Kidney (tissue), 14 donors: Measurements from ENCODE around the gene PTPRN. TPM values are rescaled to one million over a fixed set of nuclear protein-coding genes. Genes with fewer than 3 reads are reported as not detected.

Experiments
- DNase-seq, 5 donors: peaks; one replicate each; pipeline ENCODE4 v3.0.0-alpha.2; 2013 to 2020
- FAIRE-seq: peaks from 2 replicates; lab custom pipeline; 2012; peaks lifted over from hg19 to GRCh38; lab: Jason Lieb, UNC
- H3K27ac ChIP-seq, 2 donors: one replicate each; pipeline ENCODE4 v1.7.0; 2013; ENCODE audit warnings: low read depth in 2 of 2, low read length in 2 of 2, inconsistent platforms in 1 of 2
- H3K27me3 ChIP-seq: one replicate; pipeline ENCODE4 v1.7.1; 2013; ENCODE audit warnings: low read length, inconsistent platforms; ENCODE audit not compliant: control insufficient read depth, insufficient read depth
- H3K36me3 ChIP-seq, 3 donors: one replicate each; pipeline versions ENCODE4 v1.7.0 to v1.7.1; 2013; ENCODE audit warnings: low read length in 3 of 3, control low read depth in 1 of 3, inconsistent platforms in 1 of 3; ENCODE audit not compliant: insufficient read depth in 3 of 3, control insufficient read depth in 2 of 3
- H3K4me1 ChIP-seq, 3 donors: one replicate each; pipeline versions ENCODE4 v1.7.0 to v1.7.1; 2013; ENCODE audit warnings: low read length in 3 of 3, inconsistent platforms in 1 of 3, low read depth in 1 of 3; ENCODE audit not compliant: control insufficient read depth in 2 of 3, insufficient read depth in 2 of 3
- H3K4me3 ChIP-seq, 3 donors: one replicate each; pipeline versions ENCODE4 v1.7.0 to v1.8.1; 2013; ENCODE audit warnings: low read length in 3 of 3, control low read depth in 1 of 3, inconsistent platforms in 1 of 3
- H3K9ac ChIP-seq, 3 donors: one replicate each; pipeline versions ENCODE4 v1.7.0 to v1.7.1; 2013; ENCODE audit warnings: low read length in 3 of 3, control low read depth in 1 of 3, inconsistent platforms in 1 of 3
- H3K9me3 ChIP-seq, 3 donors: one replicate each; pipeline versions ENCODE4 v1.7.0 to v1.7.1; 2013; ENCODE audit warnings: low read length in 3 of 3, control low read depth in 1 of 3, inconsistent platforms in 1 of 3; ENCODE audit not compliant: control insufficient read depth in 2 of 3, insufficient read depth in 1 of 3
- intact Hi-C: fragments of 100-400 bp; cut with DNase I; formaldehyde crosslinking; loops from one replicate; pipeline ENCODE4 v1.11.1; 2022
- polyA plus RNA-seq: library from polyadenylated mRNA; stranded (reverse); fragments of 350-450 nt; fragmentation: Illumina TruSeq; extraction: RNeasy Lipid Tissue Mini Kit (QIAGEN cat#74804); gene quantifications from one replicate; pipeline ENCODE4 v1.2.3, GENCODE V29; 2014; ENCODE audit warnings: low read depth, low replicate concordance; ENCODE audit not compliant: insufficient read depth
- total RNA-seq: library from RNA; stranded (reverse); fragmentation: NEBNext Ultra II Directional; extraction: Animal tissue kit (Norgen Biotek cat#: 25700); gene quantifications from one replicate; pipeline ENCODE4 v1.2.1, GENCODE V29; 2021
- TF ChIP-seq, protein P1 (sequence below): IDR thresholded peaks from 3 replicates; pipeline ENCODE4 v1.5.1; 2012; ENCODE audit warnings: mild to moderate bottlenecking, moderate library complexity, borderline replicate concordance; ENCODE audit not compliant: insufficient read depth; ENCODE audit errors: extremely low read depth
- donor health status: control.
- donor health status: control.
- donor health status: control.
- donor health status: control.
- donor health status: control.
- donor health status: DM: yes; HTN: yes; CAD: no.
- donor health status: Normal renal cell carcinoma (clear cell type).

The PTPRN gene
- total and polyA plus RNA-seq, 2 donors from 2014 or later: not detected

DNA sequence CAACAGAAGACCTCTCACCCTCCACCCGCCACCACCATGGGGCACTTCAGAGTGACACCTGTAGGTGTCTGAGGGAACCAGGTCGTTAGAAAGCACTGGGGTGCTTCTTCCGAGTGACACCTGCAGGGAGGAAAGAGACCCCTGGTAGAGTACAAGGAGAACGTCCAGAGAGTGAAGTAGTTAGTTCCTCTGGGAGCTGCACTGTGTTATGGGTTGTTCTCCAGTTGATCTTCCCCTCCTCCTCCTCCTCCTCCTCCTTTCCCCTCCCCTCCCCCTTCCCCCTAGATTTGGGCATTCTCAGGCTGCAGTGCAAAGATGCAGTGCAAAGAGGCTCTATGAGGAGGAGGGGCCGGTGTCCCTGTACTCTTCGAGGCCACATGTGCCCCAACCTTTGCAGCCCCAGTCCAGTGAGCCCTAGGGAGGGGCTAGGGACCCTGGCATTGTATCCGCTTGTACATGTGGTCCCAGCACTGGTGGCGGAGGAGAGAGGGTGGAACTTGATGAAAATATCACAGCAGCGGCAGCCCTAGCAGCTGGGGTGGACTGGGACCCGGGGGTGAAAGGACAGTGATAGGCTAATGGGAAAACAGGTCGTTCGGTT lies 29.2 kb downstream of the PTPRN start:
- H3K9ac ChIP-seq: peak overlapping the region; percentile 47 to 92 (median 91)
- FAIRE-seq (no peak), DNase-seq (peak in 2 of 5 donors; percentile 70 to 73)
- peak overlapping the region; percentile 93 to 95 for H3K27ac ChIP-seq
- intact Hi-C loops: loop anchor here (10.0 kb wide), 1 partner anchor 115 kb away; the partner anchor contains the start of gene NHEJ1
- TF ChIP-seq, protein P1, sequence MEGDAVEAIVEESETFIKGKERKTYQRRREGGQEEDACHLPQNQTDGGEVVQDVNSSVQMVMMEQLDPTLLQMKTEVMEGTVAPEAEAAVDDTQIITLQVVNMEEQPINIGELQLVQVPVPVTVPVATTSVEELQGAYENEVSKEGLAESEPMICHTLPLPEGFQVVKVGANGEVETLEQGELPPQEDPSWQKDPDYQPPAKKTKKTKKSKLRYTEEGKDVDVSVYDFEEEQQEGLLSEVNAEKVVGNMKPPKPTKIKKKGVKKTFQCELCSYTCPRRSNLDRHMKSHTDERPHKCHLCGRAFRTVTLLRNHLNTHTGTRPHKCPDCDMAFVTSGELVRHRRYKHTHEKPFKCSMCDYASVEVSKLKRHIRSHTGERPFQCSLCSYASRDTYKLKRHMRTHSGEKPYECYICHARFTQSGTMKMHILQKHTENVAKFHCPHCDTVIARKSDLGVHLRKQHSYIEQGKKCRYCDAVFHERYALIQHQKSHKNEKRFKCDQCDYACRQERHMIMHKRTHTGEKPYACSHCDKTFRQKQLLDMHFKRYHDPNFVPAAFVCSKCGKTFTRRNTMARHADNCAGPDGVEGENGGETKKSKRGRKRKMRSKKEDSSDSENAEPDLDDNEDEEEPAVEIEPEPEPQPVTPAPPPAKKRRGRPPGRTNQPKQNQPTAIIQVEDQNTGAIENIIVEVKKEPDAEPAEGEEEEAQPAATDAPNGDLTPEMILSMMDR: no peak
- H3K4me3 ChIP-seq: peak overlapping the region; percentile 72 to 92 (median 73)
- no peaks in the 10 kb centered on the region for H3K9me3 ChIP-seq
- no peaks in the 10 kb centered on the region for H3K27me3 ChIP-seq
- H3K4me1 ChIP-seq: peaks cover 8 to 21% (median 16%) of the 10 kb centered on the region in 3 donors
- peaks cover 0 to 15% (median 9%) of the 10 kb centered on the region in 3 donors for H3K36me3 ChIP-seq

- FAIRE-seq (no peak), DNase-seq (peak; percentile 98 to 100 (median 99))
- intact Hi-C loops: no loop called here
- TF ChIP-seq, protein P1: no peak
- no peaks in the 10 kb centered on the region for H3K9me3 ChIP-seq
- peak within 1 kb of the TSS; percentile 93 to 97 for H3K27ac ChIP-seq
- peak within 1 kb of the TSS; percentile 72 to 92 (median 73) for H3K4me3 ChIP-seq
- H3K36me3 ChIP-seq: peaks cover 0 to 15% (median 9%) of the 10 kb centered on the region in 3 donors
- no peaks in the 10 kb centered on the region for H3K27me3 ChIP-seq
- peak within 1 kb of the TSS; percentile 47 to 92 (median 91) for H3K9ac ChIP-seq
- peaks cover 8 to 21% (median 16%) of the 10 kb centered on the region in 3 donors for H3K4me1 ChIP-seq
Observed at GRCh38 chr2:219279151-219279915, 29.9 kb downstream of the PTPRN start, which contains the start of gene DNAJB2. Gene DNAJB2 (plus strand): TSS chr2:219279366. CDS start chr2:219279834, 468 bp downstream.

GRCh38 chr2:219278655-219279150 lies 30.5 kb downstream of the PTPRN start:
- peak overlapping the region; percentile 93 to 97 for H3K27ac ChIP-seq
- FAIRE-seq (no peak), DNase-seq (peak in 1 of 5 donors; percentile 32)
- H3K4me1 ChIP-seq: peaks cover 8 to 21% (median 16%) of the 10 kb centered on the region in 3 donors
- intact Hi-C loops: no loop called here
- H3K4me3 ChIP-seq: peak overlapping the region; percentile 52 to 92 (median 65)
- no peaks in the 10 kb centered on the region for H3K27me3 ChIP-seq
- H3K9ac ChIP-seq: peak overlapping the region; percentile 43 to 85 (median 67)
- no peaks in the 10 kb centered on the region for H3K9me3 ChIP-seq
- H3K36me3 ChIP-seq: peaks cover 0 to 15% (median 9%) of the 10 kb centered on the region in 3 donors
- TF ChIP-seq, protein P1: no peak
